Vagina (tissue), 2 donors: ENCODE measurements around the gene MTX3. TPM values are rescaled to one million over a fixed set of nuclear protein-coding genes. Genes with fewer than 3 reads are reported as not detected.

Experiments used
- DNase-seq, 2 donors: peaks; one replicate each; pipeline ENCODE4 v3.0.0-alpha.2; 2017; ENCODE audit errors: extremely low spot score in 2 of 2
- H3K27ac ChIP-seq: fragments of 200-600 bp; sonication (generic); one replicate; pipeline ENCODE4 v1.5.1; 2019
- H3K27me3 ChIP-seq: fragments of 200-600 bp; sonication (generic); one replicate; pipeline ENCODE4 v1.5.1; 2019
- H3K36me3 ChIP-seq, 2 donors: fragments of 200-600 bp; sonication (generic); one replicate each; pipeline ENCODE4 v1.5.1; 2017 to 2019
- H3K4me1 ChIP-seq: fragments of 200-600 bp; sonication (generic); one replicate; pipeline ENCODE4 v1.5.1; 2019
- H3K4me3 ChIP-seq, 2 donors: fragments of 200-600 bp; sonication (generic); 1 replicate in 1 of 2; 2 replicates in 1 of 2; pipeline ENCODE4 v1.5.1; 2016 to 2019
- H3K9me3 ChIP-seq: fragments of 200-600 bp; sonication (generic); one replicate; pipeline ENCODE4 v1.5.1; 2019
- CTCF ChIP-seq, 3 experiments: fragments of 450-650 bp in 2 of 3; fragments of 200-600 bp in 1 of 3; sonication (generic) in 1 of 3; IDR thresholded peaks; one replicate each; pipeline ENCODE4 v1.5.1; 2017 to 2019; ENCODE audit warnings: antibody characterized with exemption in 3 of 3, mild to moderate bottlenecking in 2 of 3, moderate library complexity in 2 of 3
- POLR2A ChIP-seq, 2 donors: fragments of 450-650 bp; IDR thresholded peaks; one replicate each; pipeline ENCODE4 v1.6.1; 2017; ENCODE audit warnings: antibody characterized with exemption in 2 of 2, mild to moderate bottlenecking in 2 of 2, moderate library complexity in 2 of 2
- POLR2AphosphoS5 ChIP-seq, 2 donors: sonication (generic); formaldehyde crosslinking; IDR thresholded peaks; one replicate each; pipeline ENCODE4 v1.9.0; 2017; ENCODE audit warnings: antibody characterized with exemption in 2 of 2, mild to moderate bottlenecking in 2 of 2, low read depth in 1 of 2; ENCODE audit not compliant: insufficient read depth in 1 of 2
- intact Hi-C: fragments of 100-400 bp; cut with DNase I; formaldehyde crosslinking; loops from one replicate; pipeline ENCODE4 v1.15.1; 2023
- total RNA-seq: library from RNA; depleted of rRNA; stranded (reverse); fragments of >200 nt; gene quantifications from one replicate; pipeline ENCODE4 v1.2.3, GENCODE V29; 2016

The MTX3 gene
- total RNA-seq, 1 donor from 2014 or later: 8.1 TPM

- Histone ChIP-seq H3K4me3 (no peak overlapping the region), H3K36me3 (peaks cover 0 to 58% of the 10 kb centered on the region in 2 donors), H3K27me3 (no peaks in the 10 kb centered on the region), H3K27ac (no peak overlapping the region), H3K9me3 (no peaks in the 10 kb centered on the region), H3K4me1 (no peaks in the 10 kb centered on the region)
- no peak for TF ChIP-seq POLR2A (IDR thresholded peaks at IDR 0.05)
- no peak for TF ChIP-seq POLR2AphosphoS5 (IDR thresholded peaks at IDR 0.05; ENCODE audit: insufficient read depth in 1 of 2, low read depth in 1 of 2)
- TF ChIP-seq CTCF (IDR thresholded peaks at IDR 0.05): no peak
- intact Hi-C loops: no loop called here
- no peak for DNase-seq
Measured at GRCh38 chr5:79984363-79984762, 6.7 kb downstream of the MTX3 start.

- no peak for TF ChIP-seq POLR2A (IDR thresholded peaks at IDR 0.05)
- no peak for TF ChIP-seq CTCF (IDR thresholded peaks at IDR 0.05)
- TF ChIP-seq POLR2AphosphoS5 (IDR thresholded peaks at IDR 0.05; ENCODE audit: insufficient read depth in 1 of 2, low read depth in 1 of 2): no peak
- no peak overlapping the region for H3K4me3 ChIP-seq
- DNase-seq: no peak
- peaks cover 0 to 57% of the 10 kb centered on the region in 2 donors for H3K36me3 ChIP-seq
- no peak overlapping the region for H3K27ac ChIP-seq
- no peaks in the 10 kb centered on the region for H3K9me3 ChIP-seq
- intact Hi-C loops: no loop called here
- no peaks in the 10 kb centered on the region for H3K4me1 ChIP-seq
- no peaks in the 10 kb centered on the region for H3K27me3 ChIP-seq
Measured at GRCh38 chr5:79983618-79984017, 7.4 kb downstream of the MTX3 start.

DNA sequence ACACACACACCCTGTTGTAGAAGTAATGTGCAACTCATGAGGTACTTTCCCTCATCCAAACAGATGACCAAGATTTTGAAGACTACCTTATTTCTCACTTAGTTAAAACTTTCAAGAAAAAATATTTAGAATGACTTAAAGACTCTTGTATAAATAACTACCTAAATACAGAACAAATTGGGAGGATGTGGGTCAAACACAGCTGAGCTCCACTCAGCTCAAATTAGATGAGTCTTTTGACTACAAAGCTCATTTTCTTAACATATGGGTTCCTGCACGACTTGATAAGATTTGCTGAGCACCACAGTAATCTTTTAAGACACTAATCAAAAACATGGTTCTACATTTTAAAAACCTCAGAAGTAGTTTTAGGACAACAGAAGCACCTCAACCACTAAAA is 8.9 kb downstream of the MTX3 start:
- intact Hi-C loops: no loop called here
- Histone ChIP-seq H3K27ac (no peak overlapping the region), H3K4me1 (no peaks in the 10 kb centered on the region), H3K9me3 (no peaks in the 10 kb centered on the region), H3K36me3 (peaks cover 0 to 49% of the 10 kb centered on the region in 2 donors), H3K4me3 (no peak overlapping the region), H3K27me3 (no peaks in the 10 kb centered on the region)
- DNase-seq: no peak
- TF ChIP-seq POLR2A (IDR thresholded peaks at IDR 0.05) (no peak), CTCF (IDR thresholded peaks at IDR 0.05) (no peak), POLR2AphosphoS5 (IDR thresholded peaks at IDR 0.05; ENCODE audit: insufficient read depth in 1 of 2, low read depth in 1 of 2) (no peak)

GRCh38 chr5:79976759-79977515 is 14.1 kb downstream of the MTX3 start:
- H3K27ac ChIP-seq: no peak overlapping the region
- H3K36me3 ChIP-seq: peaks cover 0 to 7% of the 10 kb centered on the region in 2 donors
- no peak overlapping the region for H3K4me3 ChIP-seq
- TF ChIP-seq CTCF (IDR thresholded peaks at IDR 0.05) (no peak), POLR2AphosphoS5 (IDR thresholded peaks at IDR 0.05; ENCODE audit: insufficient read depth in 1 of 2, low read depth in 1 of 2) (no peak), POLR2A (IDR thresholded peaks at IDR 0.05) (no peak)
- H3K9me3 ChIP-seq: no peaks in the 10 kb centered on the region
- intact Hi-C loops: no loop called here
- H3K4me1 ChIP-seq: no peaks in the 10 kb centered on the region
- no peaks in the 10 kb centered on the region for H3K27me3 ChIP-seq
- DNase-seq: no peak

- TF ChIP-seq CTCF (IDR thresholded peaks at IDR 0.05) (no peak), POLR2AphosphoS5 (IDR thresholded peaks at IDR 0.05; ENCODE audit: insufficient read depth in 1 of 2, low read depth in 1 of 2) (no peak), POLR2A (IDR thresholded peaks at IDR 0.05) (no peak)
- H3K36me3 ChIP-seq: no peaks in the 10 kb centered on the region
- intact Hi-C loops: no loop called here
- no peak for DNase-seq
- no peaks in the 10 kb centered on the region for H3K27me3 ChIP-seq
- H3K4me1 ChIP-seq: no peaks in the 10 kb centered on the region
- H3K4me3 ChIP-seq: no peak overlapping the region
- H3K27ac ChIP-seq: no peak overlapping the region
- no peaks in the 10 kb centered on the region for H3K9me3 ChIP-seq
Measured at GRCh38 chr5:79975422-79975821, 15.6 kb downstream of the MTX3 start.
